Measurements from ENCODE around the gene TAF6.

DNA sequence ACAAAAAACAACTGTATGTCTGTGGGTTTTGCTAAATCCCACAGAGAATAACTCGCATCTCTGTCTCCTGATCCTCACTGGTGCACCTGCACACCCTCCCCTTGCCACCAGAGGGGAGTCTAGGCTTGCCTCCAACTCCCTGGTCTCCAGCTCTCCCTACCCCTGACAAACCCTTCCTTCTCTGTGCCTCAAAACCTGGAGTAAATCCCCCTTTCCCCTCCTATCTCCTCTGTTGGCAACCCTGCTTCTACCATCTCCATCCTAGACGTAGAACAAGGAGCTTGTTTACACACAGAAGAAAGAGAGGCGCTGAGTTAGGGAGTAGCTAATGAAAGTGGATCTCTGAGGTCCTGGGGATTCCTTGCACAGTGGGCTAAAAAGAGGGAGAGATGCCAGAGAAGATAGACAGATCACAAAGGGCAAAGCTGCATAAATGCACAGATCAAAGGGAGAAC, 13.6 kb upstream of the TAF6 start:
- no peak for TF ChIP-seq EZH2 (IDR thresholded peaks at IDR 0.05; ENCODE audit: insufficient read depth, poor library complexity, severe bottlenecking)
- TF ChIP-seq EZH2phosphoT487 (IDR thresholded peaks at IDR 0.05; ENCODE audit: insufficient read depth, low read depth) = no peak
